ENCODE data around the gene IGFN1.

DNA sequence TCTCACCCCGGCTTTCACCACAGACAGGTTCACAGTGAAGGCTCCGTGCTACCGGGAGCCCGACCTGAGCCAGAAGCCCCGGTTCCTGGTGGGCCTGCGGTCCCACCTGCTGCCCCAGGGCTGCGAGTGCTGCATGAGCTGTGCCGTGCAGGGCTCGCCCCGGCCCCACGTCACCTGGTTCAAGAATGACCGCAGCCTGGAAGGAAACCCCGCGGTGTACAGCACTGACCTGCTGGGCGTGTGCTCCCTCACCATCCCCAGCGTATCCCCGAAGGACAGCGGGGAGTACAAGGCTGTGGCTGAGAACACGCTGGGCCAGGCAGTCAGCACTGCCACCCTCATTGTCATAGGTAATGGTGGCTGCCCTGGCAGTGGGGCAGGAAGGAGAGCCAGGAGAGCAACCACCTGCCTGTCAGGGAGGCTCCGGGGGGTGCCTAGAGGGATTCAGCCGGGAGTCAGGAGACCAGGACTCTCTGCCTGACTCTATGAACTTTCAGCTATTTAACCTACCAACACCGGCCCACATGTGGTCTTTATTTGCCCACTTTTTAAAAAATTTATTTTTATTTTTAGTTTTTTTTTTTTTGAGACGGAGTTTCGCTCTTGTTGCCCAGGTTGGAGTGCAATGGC, 36.4 kb downstream of the IGFN1 start:
- TF ChIP-seq POLR2A (IDR thresholded peaks at IDR 0.05), result no peak
- TF ChIP-seq, protein P1, sequence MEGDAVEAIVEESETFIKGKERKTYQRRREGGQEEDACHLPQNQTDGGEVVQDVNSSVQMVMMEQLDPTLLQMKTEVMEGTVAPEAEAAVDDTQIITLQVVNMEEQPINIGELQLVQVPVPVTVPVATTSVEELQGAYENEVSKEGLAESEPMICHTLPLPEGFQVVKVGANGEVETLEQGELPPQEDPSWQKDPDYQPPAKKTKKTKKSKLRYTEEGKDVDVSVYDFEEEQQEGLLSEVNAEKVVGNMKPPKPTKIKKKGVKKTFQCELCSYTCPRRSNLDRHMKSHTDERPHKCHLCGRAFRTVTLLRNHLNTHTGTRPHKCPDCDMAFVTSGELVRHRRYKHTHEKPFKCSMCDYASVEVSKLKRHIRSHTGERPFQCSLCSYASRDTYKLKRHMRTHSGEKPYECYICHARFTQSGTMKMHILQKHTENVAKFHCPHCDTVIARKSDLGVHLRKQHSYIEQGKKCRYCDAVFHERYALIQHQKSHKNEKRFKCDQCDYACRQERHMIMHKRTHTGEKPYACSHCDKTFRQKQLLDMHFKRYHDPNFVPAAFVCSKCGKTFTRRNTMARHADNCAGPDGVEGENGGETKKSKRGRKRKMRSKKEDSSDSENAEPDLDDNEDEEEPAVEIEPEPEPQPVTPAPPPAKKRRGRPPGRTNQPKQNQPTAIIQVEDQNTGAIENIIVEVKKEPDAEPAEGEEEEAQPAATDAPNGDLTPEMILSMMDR (IDR thresholded peaks at IDR 0.05), result no peak
